BLaER1 (cell line): ENCODE results near the gene EGLN2.
"Not testable (repeated sequence)": the region's sequence is repeated elsewhere in the genome, so short reads cannot be mapped to it uniquely, and the experiment has no call there.

Experiments used
- H3K27ac ChIP-seq: shearing (Covaris generic); formaldehyde crosslinking; 2 replicates; pipeline ENCODE4 v1.8.1; 2022
- H3K27me3 ChIP-seq: shearing (Covaris generic); formaldehyde crosslinking; 2 replicates; pipeline ENCODE4 v1.8.1; 2022
- H3K36me3 ChIP-seq: shearing (Covaris generic); formaldehyde crosslinking; 2 replicates; pipeline ENCODE4 v1.8.1; 2022
- H3K4me1 ChIP-seq: shearing (Covaris generic); formaldehyde crosslinking; 2 replicates; pipeline ENCODE4 v1.8.1; 2022
- H3K4me2 ChIP-seq: shearing (Covaris generic); formaldehyde crosslinking; 2 replicates; pipeline ENCODE4 v1.8.1; 2022
- H3K4me3 ChIP-seq: shearing (Covaris generic); formaldehyde crosslinking; 2 replicates; pipeline ENCODE4 v1.8.1; 2022
- H3K9ac ChIP-seq: shearing (Covaris generic); formaldehyde crosslinking; 2 replicates; pipeline ENCODE4 v1.8.1; 2022
- H3K9me3 ChIP-seq: shearing (Covaris generic); formaldehyde crosslinking; 2 replicates; pipeline ENCODE4 v1.8.1; 2022
- H4K20me1 ChIP-seq: shearing (Covaris generic); formaldehyde crosslinking; 2 replicates; pipeline ENCODE4 v1.8.1; 2022

Gene EGLN2

DNA sequence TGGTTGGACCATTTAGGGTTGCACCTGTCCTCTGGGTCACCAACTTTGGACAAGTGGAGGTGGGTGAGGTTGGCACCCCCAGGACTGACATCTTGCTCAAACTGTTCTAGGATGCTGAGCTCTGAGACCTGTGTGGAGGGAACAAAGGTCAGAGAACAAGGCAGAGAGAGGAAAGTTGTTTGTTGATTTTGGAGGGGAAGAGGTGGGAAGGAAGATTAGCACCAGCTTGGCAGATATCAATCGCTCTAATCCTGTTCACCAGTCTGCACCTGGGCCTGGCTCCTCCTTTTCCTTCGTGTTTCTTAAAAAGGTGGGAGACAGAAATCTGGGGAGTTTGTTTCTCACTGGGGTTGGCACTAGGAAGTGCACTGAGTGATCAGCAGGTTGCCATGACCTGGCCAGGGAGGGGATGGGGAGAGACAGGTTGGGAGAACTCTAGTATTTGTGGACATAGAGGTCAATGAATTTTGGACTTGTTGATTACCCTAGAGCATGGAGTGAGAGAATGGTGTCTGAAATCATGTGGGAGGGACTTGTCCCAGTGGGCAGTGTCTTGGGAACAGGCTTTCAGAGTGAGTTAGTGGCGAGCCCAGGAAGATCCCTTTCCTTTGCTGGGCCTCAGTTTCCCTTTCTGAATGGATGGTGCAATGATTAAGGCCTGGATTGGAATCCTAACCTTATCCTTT lies 53.6 kb downstream of the EGLN2 start:
- not testable (repeated sequence) for H3K4me2 ChIP-seq, H3K9me3 ChIP-seq, H3K27me3 ChIP-seq, H3K27ac ChIP-seq, H3K4me3 ChIP-seq, H3K9ac ChIP-seq, H3K4me1 ChIP-seq, H3K36me3 ChIP-seq, H4K20me1 ChIP-seq
